HG03196 (cell line): ENCODE measurements around the gene TMEM238.

ENCODE experiments used
- ATAC-seq: cut with Tn5 transposase; IDR thresholded peaks from one replicate; pipeline ENCODE4 v1.9.1; 2021; ENCODE audit not compliant: unreplicated experiment

Gene TMEM238

DNA sequence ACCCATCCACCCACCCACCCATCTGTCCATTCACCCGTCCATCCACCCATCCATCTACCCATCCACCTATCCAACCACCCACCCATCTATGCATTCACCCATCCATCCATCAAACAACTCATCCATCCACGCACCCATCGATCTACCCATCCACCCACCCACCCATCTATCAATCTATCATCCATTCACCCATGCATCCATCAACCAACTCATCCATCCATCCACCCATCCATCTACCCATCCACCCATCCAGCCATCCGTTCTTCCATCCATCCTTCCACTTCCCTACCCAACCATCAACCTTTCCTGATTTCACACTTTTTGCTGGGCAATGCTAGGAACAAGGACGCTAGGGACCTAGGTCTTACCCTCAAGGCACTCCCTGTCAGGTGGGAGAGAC is 2.1 kb downstream of the TMEM238 start:
- ATAC-seq = no peak

DNA sequence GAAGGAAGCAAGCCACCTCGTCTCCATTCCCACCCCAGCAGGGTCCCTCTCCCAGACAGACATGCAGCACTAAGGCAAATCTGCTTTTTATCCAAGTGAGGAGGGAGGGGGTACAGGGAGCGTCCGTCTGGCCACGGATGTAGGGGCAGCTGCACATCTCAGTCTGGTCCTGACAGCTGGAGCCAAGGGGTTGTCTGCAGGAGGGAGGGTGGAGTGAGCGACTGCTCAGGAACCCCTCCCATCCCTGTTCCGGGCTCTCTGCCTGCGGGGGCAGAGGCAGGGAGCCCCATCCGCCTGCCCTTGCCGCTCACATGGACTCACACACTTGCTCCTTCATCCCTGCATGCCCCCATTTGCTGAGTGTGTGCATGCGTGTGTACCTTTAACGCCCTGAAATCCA is 4.9 kb downstream of the TMEM238 start:
- ATAC-seq = no peak

DNA sequence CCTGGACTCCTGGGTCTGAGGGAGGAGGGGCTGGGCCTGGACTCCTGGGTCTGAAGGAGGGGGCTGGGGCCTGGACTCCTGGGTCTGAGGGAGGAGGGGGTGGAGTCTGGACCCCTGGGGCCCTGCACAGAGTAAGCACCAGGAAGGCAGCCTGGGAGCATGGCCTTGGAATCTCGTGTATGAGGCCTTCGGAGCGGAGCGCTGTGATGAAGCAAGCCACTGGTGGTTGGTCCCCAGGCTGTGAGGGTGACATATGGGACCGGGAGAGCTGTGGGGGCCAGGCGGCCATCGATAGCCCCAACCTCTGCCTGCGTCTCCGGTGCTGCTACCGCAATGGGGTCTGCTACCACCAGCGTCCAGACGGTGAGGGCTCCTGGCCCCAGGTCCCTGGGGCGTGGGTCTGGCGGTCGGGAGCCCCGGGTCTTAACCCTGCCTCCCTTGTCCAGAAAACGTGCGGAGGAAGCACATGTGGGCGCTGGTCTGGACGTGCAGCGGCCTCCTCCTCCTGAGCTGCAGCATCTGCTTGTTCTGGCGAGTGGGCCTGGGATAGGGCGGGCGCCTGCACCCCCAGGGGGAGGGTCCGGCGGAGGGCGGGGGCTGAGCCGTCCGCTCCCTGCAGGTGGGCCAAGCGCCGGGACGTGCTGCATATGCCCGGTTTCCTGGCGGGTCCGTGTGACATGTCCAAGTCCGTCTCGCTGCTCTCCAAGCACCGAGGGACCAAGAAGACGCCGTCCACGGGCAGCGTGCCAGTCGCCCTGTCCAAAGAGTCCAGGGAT is 6.5 kb downstream of the TMEM238 start:
- no peak for ATAC-seq

DNA sequence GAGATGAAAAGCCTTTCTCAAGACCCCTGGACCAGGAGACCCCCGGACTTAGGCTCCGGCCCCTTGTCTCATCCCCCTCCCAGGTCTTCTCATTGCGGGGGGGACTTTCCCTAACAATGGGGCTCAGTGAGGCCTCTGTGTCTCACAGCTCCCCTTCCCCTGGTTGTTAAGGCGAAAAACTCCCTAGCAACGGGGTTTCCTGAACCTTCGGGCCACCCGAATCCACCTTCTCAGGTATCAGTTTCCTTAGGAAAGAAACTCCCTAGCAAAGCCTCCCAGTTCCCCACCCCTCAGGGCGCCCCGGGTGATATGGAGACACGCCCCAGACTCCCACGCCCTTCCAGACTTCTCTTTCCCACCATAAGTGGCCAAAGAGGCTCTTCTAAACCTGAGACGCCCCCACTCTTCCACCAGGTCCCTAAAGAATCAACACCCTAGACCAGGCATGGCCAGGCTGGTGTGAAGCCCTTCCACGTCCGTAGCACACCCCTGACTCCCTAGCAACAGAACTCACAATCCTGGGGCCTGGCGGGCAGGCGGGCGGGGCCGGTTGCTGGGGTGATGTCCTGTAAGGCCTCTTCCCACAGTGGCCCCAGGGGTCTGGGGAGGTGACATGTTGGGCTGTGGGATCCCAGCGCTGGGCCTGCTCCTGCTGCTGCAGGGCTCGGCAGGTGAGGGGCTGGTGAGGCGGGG is 7.7 kb downstream of the TMEM238 start, which contains the start of gene TMEM190:
Gene TMEM190, plus strand, starts transcription at position 586 of the 693 bp plus-strand sequence. Its CDS starts 28 bp downstream, at position 614.
- no peak for ATAC-seq

DNA sequence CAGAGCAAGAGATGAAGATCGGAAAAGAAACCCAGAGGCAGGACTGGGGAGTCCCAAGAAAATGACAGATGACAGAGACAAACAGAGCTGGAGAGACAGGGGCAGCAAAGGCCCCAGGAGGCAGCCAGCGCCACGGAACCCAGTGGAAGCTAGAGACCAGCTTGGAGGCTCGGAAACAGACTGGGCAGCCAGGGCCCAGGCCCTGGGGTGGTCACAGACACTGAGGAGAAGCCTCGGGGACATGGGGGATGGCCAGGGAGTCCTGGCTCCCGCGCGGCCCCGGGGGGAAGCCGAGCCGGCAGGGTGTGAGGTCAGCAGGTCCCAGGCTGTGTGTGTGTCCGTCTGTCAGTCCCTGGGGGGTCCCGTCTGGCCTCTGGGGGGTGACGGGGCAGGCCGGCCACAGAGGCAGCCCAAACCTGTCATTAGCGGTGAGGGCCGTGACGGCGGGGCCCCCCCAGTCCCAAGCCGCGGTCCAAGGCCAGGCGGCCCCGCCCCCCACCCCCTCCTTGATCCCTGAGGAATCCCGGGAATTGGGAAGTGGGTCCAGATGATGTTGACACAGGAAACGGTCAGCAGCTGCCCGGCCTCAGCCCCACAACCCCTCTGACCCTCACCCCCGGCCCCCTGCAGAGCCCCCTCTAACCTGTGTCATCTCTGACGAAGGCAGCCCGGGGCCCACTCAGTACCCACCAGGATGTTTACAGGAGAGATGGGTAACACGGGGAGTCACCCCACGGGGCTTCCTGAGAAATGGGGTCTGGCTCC is 9.9 kb downstream of the TMEM238 start:
- no peak for ATAC-seq

DNA sequence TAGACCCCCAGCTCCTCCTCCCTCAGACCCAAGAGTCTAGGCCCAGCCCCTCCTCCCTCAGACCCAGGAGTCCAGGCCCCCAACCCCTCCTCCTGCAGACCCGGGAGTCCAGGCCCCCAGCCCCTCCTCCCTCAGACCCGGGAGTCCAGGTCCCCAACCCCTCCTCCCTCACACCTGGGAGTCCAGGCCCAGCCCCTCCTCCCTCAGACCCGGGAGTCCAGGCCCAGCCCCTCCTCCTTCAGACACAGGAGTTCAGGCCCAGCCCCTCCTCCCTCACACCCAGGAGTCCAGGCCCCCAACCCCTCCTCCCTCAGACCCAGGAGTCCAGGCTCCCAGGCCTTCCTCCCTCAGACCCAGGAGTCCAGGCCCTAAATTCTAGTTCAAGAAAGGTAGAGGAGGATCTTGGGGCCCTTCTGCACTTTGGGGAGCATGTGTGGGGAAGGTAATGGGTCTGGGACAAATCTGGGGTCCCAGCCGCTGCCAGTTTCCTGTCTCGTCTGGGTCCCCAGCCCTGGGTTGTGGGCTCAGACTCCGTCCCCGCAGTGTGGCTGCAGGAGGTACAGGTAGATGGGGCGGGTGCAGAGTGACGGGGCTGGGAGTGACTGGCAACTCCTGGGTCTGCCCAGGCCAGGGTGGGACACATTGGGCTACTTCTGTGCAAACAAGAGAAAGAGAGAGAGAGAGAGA is 10.6 kb downstream of the TMEM238 start:
- no peak for ATAC-seq

DNA sequence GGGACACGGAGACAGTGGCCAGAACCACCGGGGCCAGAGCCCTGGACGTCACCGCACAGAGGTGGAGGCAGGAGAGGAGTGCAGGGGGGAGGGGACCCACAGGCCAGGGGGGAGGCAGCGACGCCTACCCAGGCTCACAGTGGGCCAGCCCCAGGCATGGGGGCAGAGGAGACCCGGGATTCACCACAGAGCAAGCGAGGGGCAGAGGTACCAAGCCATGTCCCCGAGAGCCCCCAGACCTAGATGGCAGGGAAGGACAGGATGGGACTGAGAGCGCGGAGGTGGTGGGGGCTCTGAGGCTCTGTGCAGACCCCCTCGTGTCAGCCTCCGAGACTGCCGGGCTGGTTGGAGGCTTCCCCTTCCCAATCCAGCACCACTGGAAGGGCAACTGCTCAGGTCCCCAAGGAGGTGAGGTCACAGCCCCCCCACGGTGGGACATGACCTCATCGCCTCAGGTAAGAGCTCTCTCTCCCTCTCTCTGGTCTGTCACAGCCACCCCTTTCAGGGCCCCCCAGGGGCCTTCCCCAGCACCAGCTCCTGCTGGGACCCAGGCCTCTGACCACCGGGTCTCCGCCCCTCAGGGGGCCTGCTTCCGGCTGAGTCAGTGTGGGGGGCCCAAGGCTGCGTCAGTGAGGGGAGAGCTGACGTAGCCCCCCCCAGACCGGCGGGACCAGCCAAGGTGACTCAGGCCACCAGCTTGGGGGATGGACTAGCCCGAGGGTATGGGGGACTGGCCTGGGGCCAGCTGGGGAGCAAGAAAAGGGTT is 11.6 kb downstream of the TMEM238 start:
- ATAC-seq = no peak

DNA sequence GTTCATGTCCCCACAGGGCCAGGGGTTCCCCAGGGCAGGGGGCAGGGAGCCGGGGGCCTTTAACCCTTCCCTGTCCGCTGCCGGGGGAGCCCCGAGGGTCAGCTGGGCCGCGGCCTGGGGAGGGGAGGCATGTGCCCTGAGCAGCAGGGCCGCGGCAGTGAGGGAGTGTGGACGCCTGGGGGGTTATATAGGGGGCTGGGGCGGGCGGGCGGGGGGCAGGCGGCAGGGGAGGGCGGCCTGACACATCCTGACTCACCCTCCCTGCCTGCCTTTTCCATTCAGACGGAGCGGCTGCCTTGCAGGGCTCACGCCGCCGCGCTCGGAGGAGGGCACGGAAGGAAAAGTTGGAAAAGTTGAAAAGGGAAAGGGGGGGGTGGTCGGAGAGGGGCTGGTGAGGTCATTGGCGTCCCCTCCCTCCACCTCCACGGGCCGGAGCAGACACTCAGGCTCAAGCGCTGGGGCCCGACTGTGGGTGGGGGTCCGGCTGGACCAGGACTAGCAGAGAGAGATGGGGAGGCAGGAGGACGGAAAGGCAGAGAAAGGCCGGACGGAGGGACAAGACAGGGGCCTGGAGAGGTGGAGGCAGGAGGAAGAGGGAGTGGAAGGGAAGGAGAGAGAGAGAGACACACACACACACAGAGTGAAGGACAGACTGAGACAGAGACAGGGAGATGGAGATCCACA is 13.6 kb downstream of the TMEM238 start, which contains the start of gene IL11:
Gene IL11, minus strand, starts transcription at position 159 of the 684 bp plus-strand sequence. Its CDS starts 153 bp downstream, at position 6.
- no peak for ATAC-seq

DNA sequence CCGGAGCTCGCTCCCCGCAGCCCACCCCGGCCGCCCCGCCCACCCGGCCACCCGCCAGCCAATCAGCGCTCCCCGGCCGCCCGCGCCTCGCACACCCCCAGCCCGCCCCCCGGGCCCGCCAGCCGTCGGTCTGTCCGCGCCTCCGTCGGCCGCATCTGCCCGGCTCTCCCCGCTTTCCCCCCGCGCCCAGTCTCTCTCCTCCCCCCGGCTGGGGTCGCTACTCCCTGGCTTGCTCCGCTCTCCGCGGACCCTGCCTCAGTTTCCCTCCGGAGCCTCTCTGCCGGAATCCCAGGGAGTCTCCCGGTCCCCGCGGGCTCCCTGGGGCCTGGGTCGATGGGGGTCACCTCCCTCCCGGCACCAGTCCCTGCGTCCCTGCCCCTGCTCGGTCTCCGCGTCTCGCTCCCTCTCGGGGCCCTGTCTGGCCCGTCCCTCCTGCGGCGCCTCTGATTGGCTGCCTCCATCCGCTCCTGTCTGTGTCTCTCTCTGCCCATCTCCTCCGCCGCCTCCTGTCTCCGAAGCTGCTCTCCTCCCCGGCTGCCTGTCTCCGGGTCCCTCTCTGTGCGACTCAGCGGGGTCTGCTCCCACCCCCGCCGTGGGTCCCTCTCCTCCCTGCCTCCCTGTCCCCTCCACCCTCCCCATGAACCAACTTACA is 14.3 kb downstream of the TMEM238 start:
- ATAC-seq = no peak

DNA sequence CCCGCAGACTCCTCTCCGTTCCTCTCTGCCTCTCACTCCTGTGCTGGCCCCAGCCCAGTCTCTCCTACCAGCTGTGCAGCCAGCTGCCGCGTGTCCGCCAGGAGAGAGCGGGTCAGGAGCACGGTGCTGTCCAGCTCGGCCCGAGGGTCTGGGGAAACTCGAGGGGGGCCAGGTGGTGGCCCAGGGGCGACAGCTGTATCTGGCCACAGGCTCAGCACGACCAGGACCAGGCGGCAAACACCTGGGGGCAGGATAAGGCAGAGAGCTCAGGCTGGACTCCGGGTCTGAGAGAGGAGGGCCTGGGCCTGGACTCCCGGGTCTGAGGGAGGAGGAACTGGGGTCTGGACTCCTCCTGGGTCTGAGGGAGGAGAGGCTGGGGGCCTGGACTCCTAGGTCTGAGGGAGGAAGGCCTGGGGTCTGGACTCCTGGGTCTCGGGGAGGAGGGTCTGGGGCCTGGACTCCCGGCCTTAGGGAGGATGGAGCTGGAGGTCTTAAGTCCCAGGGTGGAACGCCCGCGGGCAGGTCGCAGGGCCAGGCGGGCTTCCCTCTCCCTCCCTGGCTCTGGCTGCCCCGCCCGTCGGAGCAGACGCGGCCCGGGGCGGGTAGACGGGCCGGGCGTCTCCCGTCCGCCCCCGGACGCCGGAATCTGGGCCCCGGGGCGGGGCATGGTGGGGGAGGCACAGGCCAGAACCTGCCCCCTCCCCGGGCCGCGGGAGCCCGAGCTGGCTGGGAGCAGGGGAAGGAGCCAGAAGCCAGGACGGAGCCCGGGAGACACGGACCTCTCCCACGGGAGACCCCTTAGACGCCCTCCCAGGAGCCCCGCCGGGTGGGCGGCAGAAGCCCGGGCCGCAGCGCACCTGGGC is 15.2 kb downstream of the TMEM238 start:
- ATAC-seq = no peak

DNA sequence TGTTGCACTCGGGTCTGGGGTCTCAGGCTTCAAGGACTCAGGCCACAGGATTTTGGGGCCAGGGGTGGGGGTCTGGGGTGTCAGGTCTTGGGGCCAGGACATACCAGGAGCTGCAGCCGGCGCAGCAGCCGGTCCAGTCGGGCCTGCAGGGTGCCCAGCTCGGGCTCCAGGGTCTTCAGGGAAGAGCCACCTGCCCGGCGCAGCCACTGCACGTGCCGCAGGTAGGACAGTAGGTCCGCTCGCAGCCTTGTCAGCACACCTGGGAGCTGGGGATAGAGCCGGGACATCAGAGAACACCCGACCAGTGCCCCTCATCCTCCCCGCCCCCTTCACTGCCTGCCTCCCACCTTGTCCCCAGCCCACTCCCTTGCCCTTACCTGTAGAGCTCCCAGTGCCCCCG is 16.0 kb downstream of the TMEM238 start:
- ATAC-seq = no peak

DNA sequence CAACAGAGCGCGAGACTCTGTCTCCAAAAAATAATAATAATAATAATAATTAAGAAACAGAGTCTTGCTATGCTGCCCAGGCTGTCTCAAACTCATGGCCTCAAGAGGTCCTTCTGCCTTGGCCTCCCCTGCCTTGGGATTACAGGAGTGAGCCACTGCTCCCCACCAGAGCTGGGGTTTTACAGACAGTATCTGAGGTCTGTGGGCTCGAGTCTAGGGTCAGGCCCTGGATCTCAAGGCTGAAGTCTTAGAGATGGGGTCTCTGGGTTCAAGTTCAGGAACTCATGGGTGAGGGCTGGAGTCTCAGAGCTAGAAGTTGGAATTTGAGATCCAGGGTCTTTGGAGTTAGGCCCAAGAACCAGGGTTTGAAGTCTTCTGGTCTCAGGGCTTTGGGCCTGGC is 17.3 kb downstream of the TMEM238 start:
- ATAC-seq = no peak

DNA sequence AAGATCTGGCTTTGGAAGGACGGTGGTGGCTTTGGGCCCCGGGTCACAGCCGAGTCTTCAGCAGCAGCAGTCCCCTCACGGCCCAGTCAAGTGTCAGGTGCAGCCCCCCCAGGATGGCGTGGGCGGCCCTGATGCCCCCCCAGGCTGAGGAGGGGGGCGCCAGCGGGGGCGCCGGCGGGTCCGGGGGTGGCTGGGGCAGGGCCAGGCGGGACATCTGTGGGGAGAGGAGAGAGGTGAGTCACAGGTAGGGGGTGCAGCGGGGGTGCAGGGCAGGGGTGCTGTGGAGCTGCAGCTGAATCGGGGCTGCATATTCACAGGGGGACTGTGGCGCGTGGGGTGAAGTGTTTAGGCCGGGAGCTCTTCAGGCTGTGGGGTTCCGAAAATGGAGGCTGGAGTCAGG is 18.1 kb downstream of the TMEM238 start:
- ATAC-seq = no peak

DNA sequence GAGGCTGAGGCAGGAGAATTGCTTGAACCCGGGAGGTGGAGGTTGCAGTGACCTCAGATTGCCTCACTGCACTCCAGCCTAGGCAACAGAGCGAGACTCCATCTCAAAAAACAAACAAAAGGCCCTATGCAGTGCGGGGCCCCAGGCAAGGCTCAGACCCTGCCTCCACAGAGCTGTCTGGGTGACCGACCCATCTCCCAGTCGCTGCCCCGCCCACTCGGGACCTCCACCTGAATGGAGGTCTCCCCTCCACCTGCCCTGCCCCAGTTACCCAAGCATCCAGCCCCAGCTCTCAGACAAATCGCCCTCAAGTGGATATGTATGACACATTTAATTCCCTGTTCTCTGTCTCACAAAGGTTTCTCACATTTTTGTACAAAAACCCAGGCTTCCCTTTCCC is 18.8 kb downstream of the TMEM238 start:
- ATAC-seq = no peak

DNA sequence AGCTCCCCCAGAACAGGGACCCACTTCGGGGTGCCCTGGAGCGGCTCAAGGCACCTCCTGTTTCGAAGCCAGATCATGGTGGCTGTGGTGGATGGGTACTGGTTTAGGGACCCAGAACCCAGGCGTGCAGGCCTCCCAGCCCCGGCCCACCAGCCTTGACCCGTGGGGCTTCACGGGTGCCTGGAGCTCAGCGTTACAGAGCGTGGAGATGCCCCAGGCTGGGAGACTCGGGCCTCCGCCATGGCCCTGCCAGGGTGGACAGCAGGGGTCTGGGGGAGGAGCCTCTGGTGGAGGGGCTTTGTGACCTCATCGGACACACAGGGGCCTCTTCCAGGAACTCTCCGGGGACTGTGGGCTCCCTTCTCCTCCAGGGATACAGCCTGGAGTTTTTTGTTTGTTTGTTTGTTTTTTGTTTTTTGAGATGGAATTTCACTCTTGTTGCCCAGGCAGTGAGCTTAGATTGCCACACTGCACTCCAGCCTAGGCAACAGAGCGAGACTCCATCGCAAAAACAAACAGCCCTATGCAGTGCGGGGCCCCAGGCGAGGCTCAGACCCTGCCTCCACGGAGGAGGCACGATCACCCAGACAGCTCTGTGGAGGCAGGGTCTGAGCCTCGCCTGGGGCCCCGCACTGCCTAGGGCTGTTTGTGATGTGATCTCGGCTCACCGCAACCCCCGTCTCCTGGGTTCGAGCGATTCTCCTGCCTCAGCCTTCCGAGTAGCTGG is 20.9 kb downstream of the TMEM238 start, which contains the start of gene GARIN5B:
Gene GARIN5B, minus strand, starts transcription at position 271 of the 727 bp plus-strand sequence. Its CDS starts 194 bp downstream, at position 77.
- ATAC-seq = no peak

DNA sequence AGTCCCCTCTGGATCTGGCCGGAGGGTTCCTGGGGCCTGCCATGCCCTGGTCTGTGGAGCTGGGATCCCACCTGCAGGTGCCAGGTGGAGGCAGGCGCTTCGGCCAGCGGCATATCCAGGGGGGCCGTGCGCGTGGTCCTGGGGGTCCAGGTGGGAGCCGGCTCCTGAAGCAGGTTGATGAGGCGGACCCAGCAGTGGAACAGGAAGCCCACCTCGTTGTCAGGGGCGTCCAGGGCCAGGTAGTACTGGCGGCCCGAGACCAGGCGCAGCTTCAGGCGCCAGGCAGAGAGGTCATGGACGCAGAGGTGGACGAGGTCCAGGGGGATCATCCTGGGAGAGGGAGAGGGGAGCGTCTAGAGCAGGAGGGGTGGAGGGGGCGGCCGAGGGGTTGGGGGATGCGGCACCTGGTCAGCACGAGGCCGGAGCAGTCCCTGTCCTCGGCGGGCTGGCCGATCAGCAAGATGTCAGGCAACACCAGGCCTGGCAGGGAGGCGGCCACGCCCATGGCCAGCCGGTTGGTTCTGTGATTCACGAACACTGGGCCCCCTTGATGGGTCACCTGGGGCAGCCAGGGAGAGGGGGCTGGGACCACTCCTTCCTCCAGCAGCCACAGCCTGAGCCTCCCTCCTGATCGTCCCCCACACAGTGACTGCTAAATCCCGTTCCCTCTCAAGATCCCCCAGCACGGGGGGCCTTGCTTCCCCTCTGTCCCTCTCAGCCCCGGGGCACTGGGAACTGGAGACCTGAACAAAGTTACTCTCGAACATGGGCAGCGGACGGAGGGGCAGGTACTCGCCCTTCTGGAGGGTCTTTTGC is 21.7 kb downstream of the TMEM238 start:
- no peak for ATAC-seq

DNA sequence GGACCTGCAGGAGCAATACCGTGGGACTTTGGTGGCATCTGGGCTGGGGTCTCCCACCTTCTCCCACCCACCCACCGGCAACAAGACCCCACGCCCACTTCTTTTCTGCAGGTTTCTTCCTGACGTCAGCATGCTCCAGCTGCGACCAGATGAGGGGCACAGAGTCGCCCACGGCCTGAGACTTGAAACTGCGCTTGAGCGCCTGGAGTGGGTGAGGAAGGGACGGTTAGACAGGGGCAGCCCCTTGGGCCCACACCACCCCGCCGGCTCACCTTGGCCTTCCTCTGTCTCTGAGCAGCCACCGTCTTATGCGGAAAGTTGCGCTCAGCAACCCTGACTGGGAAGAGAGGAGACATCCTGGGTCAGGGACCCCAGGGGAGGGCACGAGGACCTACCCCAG is 23.2 kb downstream of the TMEM238 start:
- no peak for ATAC-seq
